IMR-90 (cell line): ENCODE results near the gene PROKR2. TPM values are rescaled to one million over a fixed set of nuclear protein-coding genes. Genes with fewer than 3 reads are reported as not detected.
A peak's percentile ranks its signal among the peaks of the same experiment; 100 is the strongest.

Experiments
- ATAC-seq: fragments of 200-7000 bp; cut with Tn5 transposase; 2 replicates; pipeline ENCODE4 v1.9.1; 2020; ENCODE audit warnings: low read depth, mild to moderate bottlenecking, moderate library complexity
- BruUV-seq: library from RNA; stranded (reverse); fragments of 400-500 nt; replicated peaks from 2 replicates; lab custom pipeline; 2021; lab: Mats Ljungman, UMichigan
- CTCF ChIA-PET: fragments of 300-600 bp; formaldehyde crosslinking; extraction: SDS; loops from one replicate; lab custom pipeline; 2021; ENCODE audit warnings: antibody characterized with exemption; lab: Yijun Ruan, JAX
- POLR2A ChIA-PET: fragments of 300-600 bp; sonication (Branson Sonifier 250); formaldehyde crosslinking; loops from one replicate; lab custom pipeline; 2022; ENCODE audit warnings: antibody characterized with exemption; ENCODE audit not compliant: unreplicated experiment; lab: Charles Lee
- DNase-seq: peaks from one replicate; pipeline ENCODE4 v3.0.0; 2013
- H2AFZ ChIP-seq: replicated peaks from 2 replicates; pipeline ENCODE3; 2013; ENCODE audit warnings: low read length, mild to moderate bottlenecking; ENCODE audit not compliant: poor library complexity
- H2AK5ac ChIP-seq: 2 replicates; pipeline ENCODE4 v1.6.1; 2013; ENCODE audit warnings: low read depth, low read length, inconsistent platforms
- H2AK9ac ChIP-seq: replicated peaks from 2 replicates; pipeline ENCODE3; 2013; ENCODE audit warnings: mild to moderate bottlenecking, low read depth, low read length, moderate library complexity; ENCODE audit not compliant: poor library complexity
- H2BK120ac ChIP-seq: 2 replicates; pipeline ENCODE4 v1.6.1; 2013; ENCODE audit warnings: low read depth, low read length, inconsistent platforms
- H2BK15ac ChIP-seq: 3 replicates; pipeline ENCODE4 v1.6.1; 2013; ENCODE audit warnings: low read depth, low read length, inconsistent platforms
- H2BK20ac ChIP-seq: 2 replicates; pipeline ENCODE4 v1.6.1; 2013; ENCODE audit warnings: low read depth, mild to moderate bottlenecking, inconsistent platforms, low read length, moderate library complexity
- H2BK5ac ChIP-seq: 2 replicates; pipeline ENCODE4 v1.6.1; 2013; ENCODE audit warnings: mild to moderate bottlenecking, low read depth, low read length, inconsistent platforms; ENCODE audit not compliant: poor library complexity, severe bottlenecking
- H3K14ac ChIP-seq: replicated peaks from 2 replicates; pipeline ENCODE4 v1.6.1; 2013; ENCODE audit warnings: low read depth, low read length, inconsistent platforms
- H3K18ac ChIP-seq: 2 replicates; pipeline ENCODE4 v1.6.1; 2013; ENCODE audit warnings: low read depth, low read length, control low read depth
- H3K23ac ChIP-seq: 2 replicates; pipeline ENCODE4 v1.6.1; 2013; ENCODE audit warnings: low read depth, low read length, inconsistent platforms
- H3K27ac ChIP-seq: 2 replicates; pipeline ENCODE4 v1.5.1; 2013; ENCODE audit warnings: mild to moderate bottlenecking, control low read depth, low read length; ENCODE audit not compliant: insufficient read depth
- H3K27me3 ChIP-seq: 2 replicates; pipeline ENCODE4 v1.6.1; 2013; ENCODE audit warnings: low read length; ENCODE audit not compliant: control insufficient read depth, insufficient read depth
- H3K36me3 ChIP-seq: 2 replicates; pipeline ENCODE4 v1.6.1; 2013; ENCODE audit warnings: low read length, mixed read lengths; ENCODE audit not compliant: control insufficient read depth, insufficient read depth
- H3K4ac ChIP-seq: 2 replicates; pipeline ENCODE4 v1.6.1; 2013; ENCODE audit warnings: low read depth, low read length, inconsistent platforms
- H3K4me1 ChIP-seq: 2 replicates; pipeline ENCODE4 v1.6.1; 2013; ENCODE audit warnings: low read length, mixed read lengths; ENCODE audit not compliant: control insufficient read depth, insufficient read depth
- H3K4me2 ChIP-seq: 2 replicates; pipeline ENCODE4 v1.6.1; 2013; ENCODE audit warnings: low read depth, mild to moderate bottlenecking, control low read depth, low read length, moderate library complexity
- H3K4me3 ChIP-seq: 2 replicates; pipeline ENCODE4 v1.5.1; 2013; ENCODE audit warnings: low read depth, mild to moderate bottlenecking, control low read depth, low read length, moderate library complexity; ENCODE audit not compliant: insufficient read depth
- H3K56ac ChIP-seq: 2 replicates; pipeline ENCODE4 v1.6.1; 2013; ENCODE audit warnings: low read length, inconsistent platforms; ENCODE audit not compliant: insufficient read depth; ENCODE audit errors: extremely low read depth
- H3K79me1 ChIP-seq, 2 experiments: 2 replicates each; pipeline ENCODE4 v1.6.1; 2013; ENCODE audit warnings: low read length in 2 of 2, inconsistent platforms in 1 of 2, low read depth in 1 of 2
- H3K9ac ChIP-seq: 2 replicates; pipeline ENCODE4 v1.6.1; 2013; ENCODE audit warnings: low read depth, low read length, control low read depth
- H3K9me1 ChIP-seq: 2 replicates; pipeline ENCODE4 v1.6.1; 2013; ENCODE audit warnings: low read length, inconsistent platforms; ENCODE audit not compliant: insufficient read depth
- H3K9me3 ChIP-seq: 2 replicates; pipeline ENCODE4 v1.6.1; 2013; ENCODE audit warnings: low read length; ENCODE audit not compliant: control insufficient read depth, insufficient read depth
- H4K20me1 ChIP-seq: 2 replicates; pipeline ENCODE4 v1.6.1; 2013; ENCODE audit warnings: low read length, inconsistent platforms; ENCODE audit not compliant: insufficient read depth
- H4K5ac ChIP-seq: 2 replicates; pipeline ENCODE4 v1.6.1; 2013; ENCODE audit warnings: mild to moderate bottlenecking, low read depth, low read length, control low read depth
- H4K8ac ChIP-seq, 2 experiments: 2 replicates each; pipeline ENCODE4 v1.6.1; 2013; ENCODE audit warnings: low read depth in 2 of 2, low read length in 2 of 2, control low read depth in 1 of 2, inconsistent platforms in 1 of 2
- H4K91ac ChIP-seq: 2 replicates; pipeline ENCODE4 v1.6.1; 2013; ENCODE audit warnings: low read depth, low read length, inconsistent platforms; ENCODE audit not compliant: insufficient read depth
- BHLHE40 ChIP-seq: fragments of 150-350 bp; IDR thresholded peaks from 2 replicates; pipeline ENCODE4 v1.6.1; 2016; ENCODE audit warnings: mild to moderate bottlenecking, low read depth, low read length
- CHD1 ChIP-seq: IDR thresholded peaks from 2 replicates; pipeline ENCODE4 v1.6.1; 2012; ENCODE audit warnings: low read depth, low read length, improper control_type of control experiment
- CTCF ChIP-seq: conservative IDR thresholded peaks from 2 replicates; pipeline ENCODE4 v1.5.1; 2012; ENCODE audit warnings: mild to moderate bottlenecking, low read depth, low read length, improper control_type of control experiment
- ELK1 ChIP-seq: fragments of 150-350 bp; IDR thresholded peaks from 2 replicates; pipeline ENCODE4 v1.6.1; 2016; ENCODE audit warnings: low read depth, mild to moderate bottlenecking, low read length, moderate library complexity, borderline replicate concordance
- FOS ChIP-seq: fragments of 150-350 bp; IDR thresholded peaks from 2 replicates; pipeline ENCODE4 v1.6.1; 2016; ENCODE audit warnings: low read depth, low read length
- MAZ ChIP-seq: IDR thresholded peaks from 2 replicates; pipeline ENCODE4 v1.6.1; 2012; ENCODE audit warnings: low read depth, mild to moderate bottlenecking, low read length, improper control_type of control experiment, moderate library complexity, borderline replicate concordance
- MXI1 ChIP-seq: IDR thresholded peaks from 2 replicates; pipeline ENCODE4 v1.6.1; 2012; ENCODE audit warnings: low read depth, mild to moderate bottlenecking, low read length, moderate library complexity, borderline replicate concordance
- NFE2L2 ChIP-seq: fragments of 150-350 bp; IDR thresholded peaks from 2 replicates; pipeline ENCODE4 v1.6.1; 2016; ENCODE audit warnings: low read depth, mild to moderate bottlenecking, low read length
- WGBS, 2 experiments: methylation state at CpG; one replicate each; pipeline versions ENCODE4 v1.1.5 to v1.1.7; 2013; ENCODE audit warnings: missing lambda C conversion rate in 2 of 2; ENCODE audit not compliant: insufficient read length in 1 of 2; ENCODE audit errors: extremely low coverage in 2 of 2; 5-methylcytosine and 5-hydroxymethylcytosine counted together
- dilution Hi-C: fragments of 300-500 bp; cut with HindIII; formaldehyde crosslinking; loops from one replicate; pipeline ENCODE4 v1.14.3; 2018; ENCODE audit warnings: low sequenced_read_pairs; ENCODE audit not compliant: unreplicated experiment
- in situ Hi-C: fragments of 300-500 bp; cut with MboI; formaldehyde crosslinking; loops from 3 replicates; pipeline ENCODE4 v1.14.3; 2019; ENCODE audit warnings: low sequenced_read_pairs, inconsistent platforms, mixed read lengths
- intact Hi-C: fragments of 100-400 bp; cut with micrococcal nuclease; formaldehyde crosslinking; loops from 2 replicates; pipeline ENCODE4 v1.10.0; 2022
- polyA plus RNA-seq, 3 experiments: library from polyadenylated mRNA; depleted of rRNA; stranded (reverse); fragments of >200 nt; gene quantifications; 2 replicates each; pipeline ENCODE4 v1.2.3, GENCODE V29; 2012; ENCODE audit warnings: low replicate concordance in 1 of 3
- total RNA-seq: library from RNA; depleted of rRNA; stranded (reverse); fragments of >200 nt; gene quantifications from 2 replicates; pipeline ENCODE4 v1.2.3, GENCODE V29; 2012

PROKR2 gene
- total and polyA plus RNA-seq, 2 of the 4 experiments (the other 2 are of a cell fraction) = not detected

GRCh38 chr20:5353624-5354496 lies 37.1 kb upstream of the PROKR2 start:
- WGBS, 2 experiments = no CpG with 5 or more reads among the region's 4 CpGs
- H4K8ac ChIP-seq = no peak overlapping the region
- H3K4ac ChIP-seq = no peak overlapping the region
- dilution Hi-C loops = no loop called here
- no peak overlapping the region for H3K56ac ChIP-seq
- in situ Hi-C loops = no loop called here
- no peaks in the 10 kb centered on the region for H3K9me1 ChIP-seq
- no peaks in the 10 kb centered on the region for H3K9me3 ChIP-seq
- no peak overlapping the region for H2AFZ ChIP-seq
- no peak overlapping the region for H2BK15ac ChIP-seq
- H3K18ac ChIP-seq = no peak overlapping the region; the same call in 1 of the 2 replicates
- ATAC-seq (peak; percentile 57), DNase-seq (peak; percentile 44)
- no peak for TF ChIP-seq NFE2L2
- TF ChIP-seq CTCF = no peak
- no peak for TF ChIP-seq MAZ
- no peak for TF ChIP-seq CHD1
- TF ChIP-seq MXI1 = no peak
- no peak for TF ChIP-seq BHLHE40
- no peak for TF ChIP-seq ELK1
- 0 out of 2 replicates have a peak, but pooled peaks have one; percentile 17 for TF ChIP-seq FOS
- intact Hi-C loops = no loop called here
- H2AK9ac ChIP-seq = no peak overlapping the region
- H3K4me2 ChIP-seq = no peak overlapping the region
- no peaks in the 10 kb centered on the region for H3K27me3 ChIP-seq
- no TSS peak for BruUV-seq
- H4K91ac ChIP-seq = no peak overlapping the region
- no peak overlapping the region for H2BK120ac ChIP-seq
- no peak overlapping the region for H4K5ac ChIP-seq
- H3K79me1 ChIP-seq = no peaks in the 10 kb centered on the region
- no peak overlapping the region for H3K27ac ChIP-seq
- H3K14ac ChIP-seq = no peak overlapping the region
- H3K23ac ChIP-seq = no peak overlapping the region
- no peak overlapping the region for H2BK20ac ChIP-seq
- H3K4me3 ChIP-seq = no peak overlapping the region
- ChIA-PET CTCF (no interaction called here), POLR2A (no interaction called here)
- no peak overlapping the region for H3K9ac ChIP-seq
- no peak overlapping the region for H2AK5ac ChIP-seq
- H2BK5ac ChIP-seq = no peak overlapping the region
- no peaks in the 10 kb centered on the region for H4K20me1 ChIP-seq
- no peaks in the 10 kb centered on the region for H3K36me3 ChIP-seq
- H3K4me1 ChIP-seq = no peaks in the 10 kb centered on the region
